CD8-positive, alpha-beta memory T cell (primary cell): Measurements from ENCODE around the gene VIPAS39. TPM values are rescaled to one million over a fixed set of nuclear protein-coding genes. Genes with fewer than 3 reads are reported as not detected.
A peak's percentile ranks its signal among the peaks of the same experiment; 100 is the strongest.

Experiments used
- CTCF ChIA-PET: fragments of 350-600 bp; sonication (Branson Sonifier 250); formaldehyde crosslinking; loops from one replicate; lab custom pipeline; 2021; ENCODE audit warnings: antibody characterized with exemption; lab: Charles Lee
- POLR2A ChIA-PET: fragments of 350-600 bp; sonication (Branson Sonifier 250); formaldehyde crosslinking; loops from one replicate; lab custom pipeline; 2021; ENCODE audit warnings: antibody characterized with exemption; lab: Charles Lee
- DNase-seq, 5 donors: peaks; one replicate each; pipeline versions ENCODE4 v3.0.0 to v3.0.0-alpha.2; 2020 to 2022; ENCODE audit warnings: mixed read lengths in 1 of 5
- H3K27ac ChIP-seq: one replicate; pipeline ENCODE4 v1.7.0; 2013; ENCODE audit warnings: low read depth, mild to moderate bottlenecking, low read length, moderate library complexity
- H3K27me3 ChIP-seq: 2 replicates; pipeline ENCODE4 v1.7.0; 2013; ENCODE audit warnings: low read length, mild to moderate bottlenecking; ENCODE audit not compliant: insufficient read depth, poor library complexity, severe bottlenecking
- H3K36me3 ChIP-seq: 2 replicates; pipeline ENCODE4 v1.7.0; 2013; ENCODE audit warnings: mild to moderate bottlenecking, low read length, moderate library complexity; ENCODE audit not compliant: insufficient read depth
- H3K4me1 ChIP-seq: 2 replicates; pipeline ENCODE4 v1.7.0; 2013; ENCODE audit warnings: mild to moderate bottlenecking, low read length, moderate library complexity; ENCODE audit not compliant: insufficient read depth
- H3K4me3 ChIP-seq: 2 replicates; pipeline ENCODE4 v1.7.0; 2013; ENCODE audit warnings: mild to moderate bottlenecking, low read length
- H3K9me3 ChIP-seq: 2 replicates; pipeline ENCODE4 v1.7.0; 2013; ENCODE audit warnings: mild to moderate bottlenecking, low read length
- H3K27ac Mint-ChIP-seq, 8 donors: one replicate each; pipeline ENCODE4 v1.8.0; 2020 to 2021; ENCODE audit warnings: mixed read lengths in 8 of 8, mild to moderate bottlenecking in 6 of 8, inconsistent platforms in 3 of 8, moderate library complexity in 3 of 8
- H3K27me3 Mint-ChIP-seq, 2 donors: one replicate each; pipeline ENCODE4 v1.8.0; 2020 to 2021; ENCODE audit warnings: mixed read lengths in 2 of 2, mild to moderate bottlenecking in 1 of 2, moderate library complexity in 1 of 2
- H3K36me3 Mint-ChIP-seq, 3 donors: one replicate each; pipeline ENCODE4 v1.8.0; 2020 to 2021; ENCODE audit warnings: mixed read lengths in 3 of 3, inconsistent platforms in 1 of 3, mild to moderate bottlenecking in 1 of 3
- H3K4me1 Mint-ChIP-seq, 3 donors: one replicate each; pipeline ENCODE4 v1.8.0; 2020 to 2021; ENCODE audit warnings: mixed read lengths in 3 of 3, inconsistent platforms in 1 of 3, mild to moderate bottlenecking in 1 of 3
- H3K4me3 Mint-ChIP-seq, 7 donors: one replicate each; pipeline ENCODE4 v1.8.0; 2020 to 2021; ENCODE audit warnings: mixed read lengths in 7 of 7, mild to moderate bottlenecking in 6 of 7, moderate library complexity in 4 of 7, inconsistent platforms in 2 of 7
- H3K9me3 Mint-ChIP-seq, 5 donors: one replicate each; pipeline ENCODE4 v1.8.0; 2020 to 2022; ENCODE audit warnings: mixed read lengths in 5 of 5, mild to moderate bottlenecking in 3 of 5, moderate library complexity in 2 of 5, inconsistent platforms in 1 of 5
- polyA plus RNA-seq: library from polyadenylated mRNA; unstranded; fragments of 300-500 nt; fragmentation: Illumina TruSeq; gene quantifications from one replicate; pipeline ENCODE4 v1.2.3, GENCODE V29; 2021
- total RNA-seq, 2 experiments: library from RNA; stranded (reverse); gene quantifications; one replicate each; pipeline ENCODE4 v1.2.3, GENCODE V29; 2021

The VIPAS39 gene
- total and polyA plus RNA-seq, 3 experiments from 2014 or later = 9.8 to 19.6 (median 18.7) TPM

DNA sequence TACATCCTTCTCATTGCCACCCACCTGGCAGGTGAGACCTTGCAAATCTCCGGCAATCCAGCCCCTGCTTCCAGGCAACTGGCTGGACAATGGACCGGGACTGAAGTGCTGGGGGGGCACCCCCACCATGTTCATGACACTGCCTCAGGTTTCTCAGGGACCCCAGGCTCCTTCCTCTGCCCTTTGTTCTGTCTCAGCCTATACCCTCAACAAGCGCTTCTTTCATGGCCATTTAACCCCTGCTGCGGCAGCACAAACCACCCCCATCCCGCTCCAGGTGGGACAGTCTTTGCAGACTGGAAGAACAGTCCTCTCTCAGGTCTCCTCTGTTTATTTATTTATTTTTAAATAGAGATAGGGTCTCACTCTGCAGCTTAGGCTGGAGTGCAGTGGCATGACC, 33.7 kb upstream of the VIPAS39 start:
- Mint-ChIP-seq H3K4me3 (no peak overlapping the region), H3K9me3 (no peaks in the 10 kb centered on the region), H3K36me3 (no peaks in the 10 kb centered on the region), H3K27me3 (peaks cover 5 to 9% of the 10 kb centered on the region in 2 donors), H3K4me1 (no peaks in the 10 kb centered on the region), H3K27ac (no peak overlapping the region)
- DNase-seq = no peak
- no peaks in the 10 kb centered on the region for H3K4me1 ChIP-seq
- H3K4me3 ChIP-seq = no peak overlapping the region
- H3K9me3 ChIP-seq = no peaks in the 10 kb centered on the region
- POLR2A ChIA-PET = no interaction called here
- no peaks in the 10 kb centered on the region for H3K27me3 ChIP-seq
- no peak overlapping the region for H3K27ac ChIP-seq
- CTCF ChIA-PET = no interaction called here
- no peaks in the 10 kb centered on the region for H3K36me3 ChIP-seq

GRCh38 chr14:77490347-77490986, 33.1 kb upstream of the VIPAS39 start:
- Histone ChIP-seq H3K27ac (no peak overlapping the region), H3K4me1 (no peaks in the 10 kb centered on the region), H3K36me3 (no peaks in the 10 kb centered on the region), H3K27me3 (no peaks in the 10 kb centered on the region), H3K4me3 (no peak overlapping the region), H3K9me3 (no peaks in the 10 kb centered on the region)
- Mint-ChIP-seq H3K4me1 (no peaks in the 10 kb centered on the region), H3K36me3 (no peaks in the 10 kb centered on the region), H3K27me3 (peaks cover under 1 to 5% of the 10 kb centered on the region in 2 donors), H3K27ac (no peak overlapping the region), H3K9me3 (no peaks in the 10 kb centered on the region), H3K4me3 (no peak overlapping the region)
- CTCF ChIA-PET = no interaction called here
- no peak for DNase-seq
- POLR2A ChIA-PET = no interaction called here

GRCh38 chr14:77489041-77489440, 31.6 kb upstream of the VIPAS39 start:
- CTCF ChIA-PET = no interaction called here
- Histone ChIP-seq H3K4me3 (no peak overlapping the region), H3K36me3 (no peaks in the 10 kb centered on the region), H3K27ac (no peak overlapping the region), H3K4me1 (no peaks in the 10 kb centered on the region), H3K27me3 (no peaks in the 10 kb centered on the region), H3K9me3 (no peaks in the 10 kb centered on the region)
- Mint-ChIP-seq H3K4me3 (no peak overlapping the region), H3K36me3 (no peaks in the 10 kb centered on the region), H3K9me3 (no peaks in the 10 kb centered on the region), H3K27ac (peak overlapping the region in 1 of 8 donors; percentile 36), H3K27me3 (no peaks in the 10 kb centered on the region), H3K4me1 (no peaks in the 10 kb centered on the region)
- POLR2A ChIA-PET = no interaction called here
- DNase-seq = no peak

DNA sequence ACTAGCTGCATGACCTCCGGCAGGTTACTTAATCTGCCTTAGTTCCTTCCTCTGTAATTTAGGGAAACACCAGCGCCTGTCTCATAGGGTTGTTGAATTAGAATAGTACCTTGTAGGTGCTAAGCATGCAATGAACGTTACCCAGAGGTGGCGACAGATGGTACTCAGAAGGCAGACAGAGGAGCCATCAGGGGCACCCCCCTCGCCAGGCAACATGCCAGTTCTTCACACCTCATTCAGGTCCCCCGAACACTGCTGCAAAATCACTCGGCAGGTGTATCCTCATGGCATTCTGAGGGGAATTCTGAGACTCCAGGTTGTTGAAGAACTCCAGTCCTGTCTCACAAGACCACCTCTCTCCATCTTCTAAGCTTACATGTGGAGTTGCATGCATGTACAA, 31.2 kb upstream of the VIPAS39 start:
- H3K36me3 ChIP-seq = no peaks in the 10 kb centered on the region
- H3K27ac Mint-ChIP-seq = peak overlapping the region in 1 of 8 donors; percentile 36
- H3K4me1 Mint-ChIP-seq = no peaks in the 10 kb centered on the region
- H3K9me3 ChIP-seq = no peaks in the 10 kb centered on the region
- no peaks in the 10 kb centered on the region for H3K9me3 Mint-ChIP-seq
- H3K36me3 Mint-ChIP-seq = no peaks in the 10 kb centered on the region
- no peak overlapping the region for H3K4me3 Mint-ChIP-seq
- H3K4me1 ChIP-seq = no peaks in the 10 kb centered on the region
- ChIA-PET CTCF (no interaction called here), POLR2A (no interaction called here)
- no peak overlapping the region for H3K27ac ChIP-seq
- no peaks in the 10 kb centered on the region for H3K27me3 ChIP-seq
- H3K27me3 Mint-ChIP-seq = no peaks in the 10 kb centered on the region
- H3K4me3 ChIP-seq = no peak overlapping the region
- no peak for DNase-seq

- Mint-ChIP-seq H3K4me1 (no peaks in the 10 kb centered on the region), H3K9me3 (no peaks in the 10 kb centered on the region), H3K27me3 (no peaks in the 10 kb centered on the region), H3K27ac (no peak overlapping the region), H3K36me3 (no peaks in the 10 kb centered on the region), H3K4me3 (no peak overlapping the region)
- Histone ChIP-seq H3K4me1 (no peaks in the 10 kb centered on the region), H3K27me3 (no peaks in the 10 kb centered on the region), H3K4me3 (no peak overlapping the region), H3K36me3 (no peaks in the 10 kb centered on the region), H3K9me3 (no peaks in the 10 kb centered on the region), H3K27ac (no peak overlapping the region)
- POLR2A ChIA-PET = no interaction called here
- DNase-seq = no peak
- CTCF ChIA-PET = no interaction called here
Observed at GRCh38 chr14:77485901-77486678, 28.7 kb upstream of the VIPAS39 start.

- no peak for DNase-seq
- Mint-ChIP-seq H3K27ac (no peak overlapping the region), H3K27me3 (no peaks in the 10 kb centered on the region), H3K36me3 (no peaks in the 10 kb centered on the region), H3K4me1 (no peaks in the 10 kb centered on the region), H3K9me3 (no peaks in the 10 kb centered on the region), H3K4me3 (no peak overlapping the region)
- Histone ChIP-seq H3K9me3 (no peaks in the 10 kb centered on the region), H3K27ac (no peak overlapping the region), H3K27me3 (no peaks in the 10 kb centered on the region), H3K4me1 (no peaks in the 10 kb centered on the region), H3K36me3 (no peaks in the 10 kb centered on the region), H3K4me3 (no peak overlapping the region)
- CTCF ChIA-PET = no interaction called here
- POLR2A ChIA-PET = no interaction called here
Observed at GRCh38 chr14:77485256-77485655, 27.9 kb upstream of the VIPAS39 start.

- Histone ChIP-seq H3K4me1 (no peaks in the 10 kb centered on the region), H3K4me3 (no peak overlapping the region), H3K36me3 (no peaks in the 10 kb centered on the region), H3K27me3 (no peaks in the 10 kb centered on the region), H3K9me3 (no peaks in the 10 kb centered on the region), H3K27ac (no peak overlapping the region)
- POLR2A ChIA-PET = no interaction called here
- DNase-seq = no peak
- Mint-ChIP-seq H3K36me3 (no peaks in the 10 kb centered on the region), H3K4me3 (no peak overlapping the region), H3K27ac (no peak overlapping the region), H3K4me1 (no peaks in the 10 kb centered on the region), H3K27me3 (peaks cover 0 to 3% of the 10 kb centered on the region in 2 donors), H3K9me3 (no peaks in the 10 kb centered on the region)
- CTCF ChIA-PET = no interaction called here
Observed at GRCh38 chr14:77482422-77482821, 25.0 kb upstream of the VIPAS39 start.

DNA sequence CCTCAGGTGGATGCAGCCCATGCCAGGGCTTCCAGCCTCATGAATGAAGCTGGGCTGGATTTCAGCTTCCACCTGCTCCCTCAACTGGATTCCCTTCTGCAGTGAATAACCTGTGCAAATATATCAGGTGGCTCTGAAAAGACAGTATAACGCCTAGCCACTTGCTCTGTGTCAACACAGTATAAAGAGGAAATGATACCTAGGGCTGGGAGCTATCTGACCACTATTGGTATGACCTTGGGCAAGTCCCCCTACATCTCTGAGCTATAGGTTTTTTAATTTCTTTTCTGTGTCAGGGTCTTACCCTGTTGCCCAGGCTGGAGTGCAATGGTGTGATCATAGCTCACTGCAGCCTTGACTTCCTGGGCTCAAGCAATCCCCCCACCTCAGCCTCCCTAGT, 21.4 kb upstream of the VIPAS39 start:
- Mint-ChIP-seq H3K4me1 (no peaks in the 10 kb centered on the region), H3K4me3 (no peak overlapping the region), H3K36me3 (no peaks in the 10 kb centered on the region), H3K27ac (no peak overlapping the region), H3K27me3 (peaks cover 0 to 3% of the 10 kb centered on the region in 2 donors), H3K9me3 (no peaks in the 10 kb centered on the region)
- CTCF ChIA-PET = no interaction called here
- Histone ChIP-seq H3K4me1 (no peaks in the 10 kb centered on the region), H3K36me3 (no peaks in the 10 kb centered on the region), H3K27me3 (no peaks in the 10 kb centered on the region), H3K4me3 (no peak overlapping the region), H3K9me3 (no peaks in the 10 kb centered on the region), H3K27ac (no peak overlapping the region)
- POLR2A ChIA-PET = no interaction called here
- DNase-seq = no peak
